H9 (cell line): ENCODE data around the gene STARD3. TPM values are rescaled to one million over a fixed set of nuclear protein-coding genes. Genes with fewer than 3 reads are reported as not detected.

Experiments used
- DNase-seq: peaks from one replicate; pipeline ENCODE4 v3.0.0-alpha.2; 2017
- H2AFZ ChIP-seq: one replicate; pipeline ENCODE4 v1.6.1; 2013; ENCODE audit warnings: mild to moderate bottlenecking, low read length, control low read depth, moderate library complexity
- H2AK5ac ChIP-seq: 2 replicates; pipeline ENCODE4 v1.6.1; 2013; ENCODE audit warnings: low read length, control low read depth, mixed read lengths; ENCODE audit not compliant: insufficient read length
- H2BK120ac ChIP-seq: one replicate; pipeline ENCODE4 v1.6.1; 2013; ENCODE audit warnings: low read depth, mild to moderate bottlenecking, low read length, control low read depth, inconsistent platforms; ENCODE audit not compliant: poor library complexity, severe bottlenecking
- H2BK12ac ChIP-seq: 2 replicates; pipeline ENCODE4 v1.6.1; 2013; ENCODE audit warnings: low read length, control low read depth, mixed read lengths, low read depth; ENCODE audit not compliant: insufficient read length
- H2BK15ac ChIP-seq: 2 replicates; pipeline ENCODE4 v1.6.1; 2013; ENCODE audit warnings: low read depth, low read length, control low read depth
- H2BK20ac ChIP-seq: one replicate; pipeline ENCODE4 v1.6.1; 2013; ENCODE audit warnings: low read depth, mild to moderate bottlenecking, low read length, control low read depth, inconsistent platforms; ENCODE audit not compliant: poor library complexity, severe bottlenecking
- H2BK5ac ChIP-seq: 2 replicates; pipeline ENCODE4 v1.6.1; 2013; ENCODE audit warnings: low read length, control low read depth, mixed read lengths; ENCODE audit not compliant: insufficient read length
- H3K14ac ChIP-seq: 2 replicates; pipeline ENCODE4 v1.6.1; 2013; ENCODE audit warnings: low read length, control low read depth; ENCODE audit not compliant: insufficient read depth
- H3K18ac ChIP-seq: 2 replicates; pipeline ENCODE4 v1.6.1; 2013; ENCODE audit warnings: low read depth, mild to moderate bottlenecking, mixed read lengths, low read length, control low read depth; ENCODE audit not compliant: insufficient read length
- H3K23ac ChIP-seq: 2 replicates; pipeline ENCODE4 v1.6.1; 2013; ENCODE audit warnings: low read length, control low read depth, mixed read lengths, low read depth; ENCODE audit not compliant: insufficient read length
- H3K23me2 ChIP-seq: 2 replicates; pipeline ENCODE4 v1.6.1; 2013; ENCODE audit warnings: low read depth, mild to moderate bottlenecking, mixed read lengths, low read length, control low read depth; ENCODE audit not compliant: insufficient read length, poor library complexity, severe bottlenecking
- H3K27ac ChIP-seq: 2 replicates; pipeline ENCODE4 v1.5.1; 2013; ENCODE audit warnings: low read length, control low read depth, mixed read lengths, low read depth; ENCODE audit not compliant: insufficient read length
- H3K27me3 ChIP-seq: 2 replicates; pipeline ENCODE4 v1.6.1; 2013; ENCODE audit warnings: low read length, control low read depth, inconsistent platforms; ENCODE audit not compliant: insufficient read depth
- H3K4ac ChIP-seq: 2 replicates; pipeline ENCODE4 v1.6.1; 2013; ENCODE audit warnings: low read depth, mild to moderate bottlenecking, control low read depth, inconsistent platforms, low read length, moderate library complexity
- H3K4me1 ChIP-seq: 2 replicates; pipeline ENCODE4 v1.6.1; 2013; ENCODE audit warnings: low read length, control low read depth, inconsistent platforms; ENCODE audit not compliant: insufficient read depth
- H3K4me2 ChIP-seq: 2 replicates; pipeline ENCODE4 v1.6.1; 2013; ENCODE audit warnings: low read length, control low read depth, mixed read lengths; ENCODE audit not compliant: insufficient read length, insufficient read depth
- H3K56ac ChIP-seq: 2 replicates; pipeline ENCODE4 v1.6.1; 2013; ENCODE audit warnings: low read depth, mild to moderate bottlenecking, mixed read lengths, low read length, control low read depth; ENCODE audit not compliant: insufficient read length
- H3K79me1 ChIP-seq: 2 replicates; pipeline ENCODE4 v1.6.1; 2013; ENCODE audit warnings: low read depth, mild to moderate bottlenecking, moderate library complexity, low read length, control low read depth, inconsistent platforms; ENCODE audit not compliant: insufficient read depth, poor library complexity, severe bottlenecking
- H3K79me2 ChIP-seq: 2 replicates; pipeline ENCODE4 v1.6.1; 2013; ENCODE audit warnings: low read length, control low read depth, inconsistent platforms; ENCODE audit not compliant: insufficient read depth
- H3K9ac ChIP-seq: 2 replicates; pipeline ENCODE4 v1.6.1; 2013; ENCODE audit warnings: low read length, control low read depth, mixed read lengths; ENCODE audit not compliant: insufficient read length; ENCODE audit errors: extremely low read depth
- H3K9me3 ChIP-seq: one replicate; pipeline ENCODE4 v1.6.1; 2013; ENCODE audit warnings: low read depth, low read length, inconsistent platforms; ENCODE audit not compliant: control insufficient read depth
- H3T11ph ChIP-seq: one replicate; pipeline ENCODE4 v1.6.1; 2013; ENCODE audit warnings: mild to moderate bottlenecking, low read length, control low read depth, inconsistent platforms
- H4K20me1 ChIP-seq: one replicate; pipeline ENCODE4 v1.6.1; 2013; ENCODE audit not compliant: control insufficient read depth, insufficient read length, insufficient read depth
- H4K5ac ChIP-seq: 2 replicates; pipeline ENCODE4 v1.6.1; 2013; ENCODE audit warnings: low read depth, mild to moderate bottlenecking, mixed read lengths, low read length, control low read depth; ENCODE audit not compliant: insufficient read length
- H4K8ac ChIP-seq: replicated peaks from 2 replicates; pipeline ENCODE4 v1.6.1; 2013; ENCODE audit warnings: low read length, control low read depth, mixed read lengths, low read depth; ENCODE audit not compliant: insufficient read length
- H4K91ac ChIP-seq: 2 replicates; pipeline ENCODE4 v1.6.1; 2013; ENCODE audit warnings: low read depth, mild to moderate bottlenecking, moderate library complexity, mixed read lengths, low read length, control low read depth; ENCODE audit not compliant: insufficient read length
- H3K27ac Mint-ChIP-seq, 3 experiments: 2 replicates in 2 of 3; 3 replicates in 1 of 3; pipeline ENCODE4 v1.8.0; 2020 to 2021; ENCODE audit warnings: mixed read lengths in 3 of 3, mild to moderate bottlenecking in 1 of 3, moderate library complexity in 1 of 3
- H3K27me3 Mint-ChIP-seq: 2 replicates; pipeline ENCODE4 v1.8.0; 2021; ENCODE audit warnings: low read depth, mild to moderate bottlenecking, moderate library complexity, mixed read lengths
- H3K36me3 Mint-ChIP-seq, 3 experiments: 2 replicates in 2 of 3; 3 replicates in 1 of 3; pipeline ENCODE4 v1.8.0; 2020 to 2021; ENCODE audit warnings: low read depth in 3 of 3, mixed read lengths in 3 of 3; ENCODE audit not compliant: insufficient read depth in 1 of 3
- H3K4me1 Mint-ChIP-seq, 2 experiments: 2 replicates each; pipeline ENCODE4 v1.8.0; 2020; ENCODE audit warnings: mixed read lengths in 2 of 2
- H3K4me3 Mint-ChIP-seq, 2 experiments: 2 replicates in 1 of 2; 3 replicates in 1 of 2; pipeline ENCODE4 v1.8.0; 2020 to 2021; ENCODE audit warnings: mild to moderate bottlenecking in 2 of 2, mixed read lengths in 2 of 2, moderate library complexity in 1 of 2
- H3K9me3 Mint-ChIP-seq, 2 experiments: 2 replicates in 1 of 2; 3 replicates in 1 of 2; pipeline ENCODE4 v1.8.0; 2020; ENCODE audit warnings: mild to moderate bottlenecking in 2 of 2, mixed read lengths in 2 of 2, moderate library complexity in 1 of 2
- CTCF ChIP-seq: fragments of 200-600 bp; sonication (generic); conservative IDR thresholded peaks from 3 replicates; pipeline ENCODE4 v1.8.0; 2021; ENCODE audit warnings: antibody characterized with exemption, mild to moderate bottlenecking
- WGBS: extraction: QIAGEN DNeasy Blood & Tissue Kit; methylation state at CpG from one replicate; pipeline ENCODE4 v1.1.7; 2013; ENCODE audit warnings: missing lambda C conversion rate, low lambda C conversion rate, mixed read lengths; ENCODE audit not compliant: insufficient read length; ENCODE audit errors: extremely low coverage; 5-methylcytosine and 5-hydroxymethylcytosine counted together
- total RNA-seq: library from RNA; stranded (reverse); gene quantifications from 2 replicates; pipeline ENCODE4 v1.2.1, GENCODE V29; 2021

Gene STARD3
- total RNA-seq, 1 experiment from 2014 or later: 51.3 TPM

- WGBS: no CpG with 5 or more reads among the region's 3 CpGs
- DNase-seq: peak; percentile 69
- H3K27ac ChIP-seq: peak overlapping the region; percentile 74
These were observed 52.0 kb downstream of the STARD3 start for GRCh38 chr17:39688945-39689344.

More at GRCh38 chr17:39688945-39689344, 52.0 kb downstream of the STARD3 start:
- no peak overlapping the region for H4K8ac ChIP-seq
- no peak overlapping the region for H2BK120ac ChIP-seq
- H3K79me2 ChIP-seq: no peaks in the 10 kb centered on the region
- peaks cover 9% of the 10 kb centered on the region for H3K23me2 ChIP-seq
- H3K36me3 Mint-ChIP-seq: peaks cover 6 to 19% (median 12%) of the 10 kb centered on the region in 3 experiments; a peak in 6 of 7 replicates
- H3K9me3 ChIP-seq: no peaks in the 10 kb centered on the region
- no peak overlapping the region for H2BK12ac ChIP-seq
- H2BK5ac ChIP-seq: no peak overlapping the region
- peak; percentile 26; the same call in 2 of the 3 replicates for TF ChIP-seq CTCF
- H3K27ac Mint-ChIP-seq: peak overlapping the region; percentile 96 to 99 (median 98)
- no peaks in the 10 kb centered on the region for H3K79me1 ChIP-seq
- H3K4me2 ChIP-seq: peak overlapping the region; percentile 76
- no peak overlapping the region for H3K18ac ChIP-seq
- H3K14ac ChIP-seq: no peak overlapping the region
- no peak overlapping the region for H3K56ac ChIP-seq
- H3T11ph ChIP-seq: no peak overlapping the region
- no peaks in the 10 kb centered on the region for H3K27me3 ChIP-seq
- H2AFZ ChIP-seq: no peak overlapping the region
- no peak overlapping the region for H3K23ac ChIP-seq
- no peaks in the 10 kb centered on the region for H3K27me3 Mint-ChIP-seq
- no peak overlapping the region for H2BK20ac ChIP-seq
- H4K20me1 ChIP-seq: no peaks in the 10 kb centered on the region
- peak overlapping the region; percentile 85 to 88 for H3K4me3 Mint-ChIP-seq
- peaks cover 31 to 34% of the 10 kb centered on the region in 2 experiments for H3K4me1 Mint-ChIP-seq
- H2BK15ac ChIP-seq: no peak overlapping the region
- no peak overlapping the region for H4K91ac ChIP-seq
- peak overlapping the region; percentile 85 for H3K9ac ChIP-seq
- H3K9me3 Mint-ChIP-seq: no peaks in the 10 kb centered on the region
- H3K4ac ChIP-seq: no peak overlapping the region
- peaks cover 9% of the 10 kb centered on the region for H3K4me1 ChIP-seq
- H4K5ac ChIP-seq: no peak overlapping the region
- no peak overlapping the region for H2AK5ac ChIP-seq
